Suprapubic skin (tissue), 4 donors: Measurements from ENCODE around the gene PKIB.

Experiments
- CTCF ChIP-seq, 2 donors: fragments of 200-600 bp in 1 of 2; fragments of 450-650 bp in 1 of 2; sonication (generic) in 1 of 2; IDR thresholded peaks; one replicate each; pipeline ENCODE4 v1.5.1; 2016 to 2019; ENCODE audit warnings: antibody characterized with exemption in 2 of 2, mild to moderate bottlenecking in 1 of 2, moderate library complexity in 1 of 2
- EP300 ChIP-seq: sonication (generic); formaldehyde crosslinking; IDR thresholded peaks from one replicate; pipeline ENCODE4 v1.6.1; 2017; ENCODE audit warnings: antibody characterized with exemption
- POLR2A ChIP-seq, 2 donors: fragments of 450-650 bp; IDR thresholded peaks; one replicate each; pipeline ENCODE4 v1.6.1; 2017; ENCODE audit warnings: antibody characterized with exemption in 2 of 2, mild to moderate bottlenecking in 2 of 2, moderate library complexity in 2 of 2
- POLR2AphosphoS5 ChIP-seq, 3 donors: sonication (generic); formaldehyde crosslinking; IDR thresholded peaks; one replicate each; pipeline ENCODE4 v1.6.1; 2017; ENCODE audit warnings: antibody characterized with exemption in 3 of 3

GRCh38 chr6:122609881-122610689 lies at the start of gene PKIB:
- TF ChIP-seq CTCF (IDR thresholded peaks at IDR 0.05): peak in 1 of 2 donors; percentile 43
- no peak for TF ChIP-seq POLR2A (IDR thresholded peaks at IDR 0.05)
- TF ChIP-seq POLR2AphosphoS5 (IDR thresholded peaks at IDR 0.05): no peak
- TF ChIP-seq EP300: no peak
